Neural cell (in vitro differentiated cells): Measurements from ENCODE around the gene RSRC1.
"Not testable (repeated sequence)": the region's sequence is repeated elsewhere in the genome, so short reads cannot be mapped to it uniquely, and the experiment has no call there.

Experiments
- CTCF ChIP-seq: fragments of 450-650 bp; IDR thresholded peaks from 2 replicates; pipeline ENCODE4 v1.5.1; 2014; ENCODE audit warnings: antibody characterized with exemption, mild to moderate bottlenecking, moderate library complexity; ENCODE audit not compliant: poor library complexity, severe bottlenecking
- EP300 ChIP-seq: fragments of 450-650 bp; conservative IDR thresholded peaks from 2 replicates; pipeline ENCODE4 v1.6.1; 2014; ENCODE audit warnings: antibody characterized with exemption, mild to moderate bottlenecking, moderate library complexity; ENCODE audit not compliant: poor library complexity, severe bottlenecking
- EZH2 ChIP-seq: fragments of 200-600, 300-800 bp; shearing (Covaris generic), sonication (generic); IDR thresholded peaks from 2 replicates; pipeline ENCODE4 v1.6.1; 2014; ENCODE audit warnings: antibody characterized with exemption, low read length, borderline replicate concordance, mild to moderate bottlenecking; ENCODE audit not compliant: insufficient read depth, poor library complexity, severe bottlenecking
- MXI1 ChIP-seq: fragments of 450-650 bp; conservative IDR thresholded peaks from 2 replicates; pipeline ENCODE4 v1.6.1; 2014; ENCODE audit warnings: antibody characterized with exemption, mild to moderate bottlenecking; ENCODE audit not compliant: poor library complexity, severe bottlenecking
- POLR2AphosphoS5 ChIP-seq: IDR thresholded peaks from 2 replicates; pipeline ENCODE4 v1.6.1; 2012
- TAF1 ChIP-seq: IDR thresholded peaks from 2 replicates; pipeline ENCODE4 v1.6.1; 2012; ENCODE audit warnings: low read depth

- TF ChIP-seq CTCF, POLR2AphosphoS5, MXI1, EZH2, EP300, TAF1: not testable (repeated sequence)
Observed at GRCh38 chr3:158228942-158229341, 119.1 kb downstream of the RSRC1 start.
